ENCODE data around the gene GBX1. TPM values are rescaled to one million over a fixed set of nuclear protein-coding genes. Genes with fewer than 3 reads are reported as not detected.

The GBX1 gene
- total RNA-seq, 4 donors from 2014 or later, result not detected

GRCh38 chr7:151107882-151108281 lies 59.6 kb downstream of the GBX1 start:
- Histone ChIP-seq H3K36me3 (no peaks in the 10 kb centered on the region), H3K4me1 (peaks cover 0 to 9% of the 10 kb centered on the region in 2 donors), H3K4me3 (replicated peaks in 1 of 3) (no peak overlapping the region), H3K9me3 (no peaks in the 10 kb centered on the region), H3K27ac (no peak overlapping the region), H3K27me3 (no peaks in the 10 kb centered on the region)
- WGBS, 2 donors, result 82 to 87% methylated on average over 7 to 10 of the region's 10 CpGs
- TF ChIP-seq CTCF (IDR thresholded peaks at IDR 0.05), result no peak
- TF ChIP-seq POLR2A (IDR thresholded peaks at IDR 0.05), result no peak
- DNase-seq, result no peak
- intact Hi-C loops (cut with DNase I), result loop anchor here (5.0 kb wide), 1 partner anchor 76 kb away; no protein-coding TSS in a partner anchor

- no peak for DNase-seq
- TF ChIP-seq POLR2A (IDR thresholded peaks at IDR 0.05), result no peak
- TF ChIP-seq CTCF (IDR thresholded peaks at IDR 0.05), result no peak
- Histone ChIP-seq H3K27ac (no peak overlapping the region), H3K9me3 (no peaks in the 10 kb centered on the region), H3K4me1 (peaks cover 0 to 8% of the 10 kb centered on the region in 2 donors), H3K4me3 (replicated peaks in 1 of 3) (no peak overlapping the region), H3K27me3 (no peaks in the 10 kb centered on the region), H3K36me3 (no peaks in the 10 kb centered on the region)
- intact Hi-C loops (cut with DNase I), result loop anchor here (5.0 kb wide), 1 partner anchor 72 kb away; no protein-coding TSS in a partner anchor
- 83 to 84% methylated on average over 23 of the region's 23 CpGs for WGBS, 2 donors
Measured at GRCh38 chr7:151104411-151105235, 62.9 kb downstream of the GBX1 start.

GRCh38 chr7:151103973-151104372 lies 63.5 kb downstream of the GBX1 start:
- H3K27me3 ChIP-seq, result no peaks in the 10 kb centered on the region
- H3K27ac ChIP-seq, result no peak overlapping the region
- H3K4me3 ChIP-seq (replicated peaks in 1 of 3), result no peak overlapping the region
- DNase-seq, result no peak
- no peaks in the 10 kb centered on the region for H3K9me3 ChIP-seq
- TF ChIP-seq POLR2A (IDR thresholded peaks at IDR 0.05) (no peak), CTCF (IDR thresholded peaks at IDR 0.05) (no peak)
- no peaks in the 10 kb centered on the region for H3K36me3 ChIP-seq
- WGBS, 2 donors, result 93 to 96% methylated on average over 11 of the region's 12 CpGs
- peaks cover 0 to 8% of the 10 kb centered on the region in 2 donors for H3K4me1 ChIP-seq
- intact Hi-C loops (cut with DNase I), result no loop called here

- Histone ChIP-seq H3K9me3 (no peaks in the 10 kb centered on the region), H3K27ac (no peak overlapping the region), H3K4me3 (replicated peaks in 1 of 3) (no peak overlapping the region), H3K4me1 (peaks cover 0 to 8% of the 10 kb centered on the region in 2 donors), H3K27me3 (no peaks in the 10 kb centered on the region), H3K36me3 (no peaks in the 10 kb centered on the region)
- WGBS, 2 donors, result 81 to 86% methylated on average over 3 of the region's 3 CpGs
- TF ChIP-seq POLR2A (IDR thresholded peaks at IDR 0.05) (no peak), CTCF (IDR thresholded peaks at IDR 0.05) (no peak)
- intact Hi-C loops (cut with DNase I), result no loop called here
- no peak for DNase-seq
Measured at GRCh38 chr7:151102991-151103390, 64.5 kb downstream of the GBX1 start.
